ENCODE data around the gene PAIP1. TPM values are rescaled to one million over a fixed set of nuclear protein-coding genes. Genes with fewer than 3 reads are reported as not detected.
"Not testable (repeated sequence)": the region's sequence is repeated elsewhere in the genome, so short reads cannot be mapped to it uniquely, and the experiment has no call there.

PAIP1 gene
- total and polyA plus RNA-seq, 12 donors: 54.8 to 262 (median 84.6) TPM

GRCh38 chr5:43555895-43556606, 826 bp downstream of the PAIP1 start:
- peak overlapping the region; percentile 16 to 86 (median 44) for H3K4me3 ChIP-seq
- peaks cover 15 to 43% of the 10 kb centered on the region in 2 donors for H3K4me1 ChIP-seq (replicated peaks in 1 of 2)
- H3K27ac ChIP-seq: peak overlapping the region in 4 of 5 donors; percentile 92 to 99 (median 95)
- no peaks in the 10 kb centered on the region for H3K36me3 ChIP-seq (replicated peaks in 1 of 2)
- TF ChIP-seq CTCF (IDR thresholded peaks at IDR 0.05) (no peak), POLR2A (IDR thresholded peaks at IDR 0.05) (peak in 1 of 2 donors; percentile 12)
- peak; percentile 54 to 76 (median 67) for DNase-seq
- no peaks in the 10 kb centered on the region for H3K27me3 ChIP-seq
- WGBS, 4 donors: 0 to 1% (median 1%) methylated on average over 40 to 44 of the region's 44 CpGs
- H3K9me3 ChIP-seq (replicated peaks in 1 of 3): no peaks in the 10 kb centered on the region
- intact Hi-C loops (cut with DNase I): loop anchor here in 1 of 2 donors (2.0 kb wide), 1 partner anchor 47 kb away; the partner anchor contains the start of gene NNT

GRCh38 chr5:43554497-43554896, 2.4 kb downstream of the PAIP1 start:
- H3K27me3 ChIP-seq: no peaks in the 10 kb centered on the region
- no peak overlapping the region for H3K27ac ChIP-seq
- intact Hi-C loops (cut with DNase I): no loop called here
- H3K36me3 ChIP-seq (replicated peaks in 1 of 2): no peaks in the 10 kb centered on the region
- H3K4me1 ChIP-seq (replicated peaks in 1 of 2): peaks cover 15 to 43% of the 10 kb centered on the region in 2 donors
- no peak for TF ChIP-seq CTCF (IDR thresholded peaks at IDR 0.05)
- no peak for TF ChIP-seq POLR2A (IDR thresholded peaks at IDR 0.05)
- no peak for DNase-seq
- WGBS, 4 donors: 83 to 94% (median 91%) methylated on average over 1 of the region's 1 CpG
- H3K4me3 ChIP-seq: no peak overlapping the region
- no peaks in the 10 kb centered on the region for H3K9me3 ChIP-seq (replicated peaks in 1 of 3)

GRCh38 chr5:43553381-43553780, 3.5 kb downstream of the PAIP1 start:
- TF ChIP-seq POLR2A (IDR thresholded peaks at IDR 0.05): no peak
- TF ChIP-seq CTCF (IDR thresholded peaks at IDR 0.05): no peak
- Histone ChIP-seq H3K36me3 (replicated peaks in 1 of 2) (no peaks in the 10 kb centered on the region), H3K4me3 (no peak overlapping the region), H3K27ac (no peak overlapping the region), H3K27me3 (no peaks in the 10 kb centered on the region), H3K9me3 (replicated peaks in 1 of 3) (no peaks in the 10 kb centered on the region), H3K4me1 (replicated peaks in 1 of 2) (peaks cover 15 to 43% of the 10 kb centered on the region in 2 donors)
- DNase-seq: no peak
- intact Hi-C loops (cut with DNase I): no loop called here
- WGBS, 4 donors: 72 to 97% (median 87%) methylated on average over 2 of the region's 2 CpGs

- peaks cover 0 to 10% of the 10 kb centered on the region in 2 donors for H3K36me3 ChIP-seq (replicated peaks in 1 of 2)
- TF ChIP-seq POLR2A (IDR thresholded peaks at IDR 0.05) (no peak), CTCF (IDR thresholded peaks at IDR 0.05) (no peak)
- no peak for DNase-seq
- H3K4me1 ChIP-seq (replicated peaks in 1 of 2): peaks cover 15 to 43% of the 10 kb centered on the region in 2 donors
- H3K4me3 ChIP-seq: no peak overlapping the region
- H3K27me3 ChIP-seq: no peaks in the 10 kb centered on the region
- 71 to 79% (median 76%) methylated on average over 2 of the region's 2 CpGs for WGBS, 4 donors
- H3K27ac ChIP-seq: no peak overlapping the region
- intact Hi-C loops (cut with DNase I): no loop called here
- H3K9me3 ChIP-seq (replicated peaks in 1 of 3): no peaks in the 10 kb centered on the region
These were observed 5.1 kb downstream of the PAIP1 start for GRCh38 chr5:43551731-43552130.

GRCh38 chr5:43549272-43549671, 7.6 kb downstream of the PAIP1 start:
- Histone ChIP-seq H3K36me3 (replicated peaks in 1 of 2) (peaks cover 0 to 31% of the 10 kb centered on the region in 2 donors), H3K4me1 (replicated peaks in 1 of 2) (peaks cover 0 to 28% of the 10 kb centered on the region in 2 donors)
- H3K9me3 ChIP-seq (replicated peaks in 1 of 3); H3K27ac ChIP-seq; DNase-seq; H3K27me3 ChIP-seq; intact Hi-C loops (cut with DNase I); H3K4me3 ChIP-seq: not testable (repeated sequence)
- 95 to 98% (median 97%) methylated on average over 8 of the region's 8 CpGs for WGBS, 4 donors
